HepG2 (cell line): ENCODE measurements around the gene GIMAP8. TPM values are rescaled to one million over a fixed set of nuclear protein-coding genes. Genes with fewer than 3 reads are reported as not detected.
A peak's percentile ranks its signal among the peaks of the same experiment; 100 is the strongest.

Experiments used
- CHD4 ChIP-seq: fragments of 200-600 bp; sonication (generic); IDR thresholded peaks from 2 replicates; pipeline ENCODE4 v1.7.0; 2017; ENCODE audit warnings: mild to moderate bottlenecking, low read length, borderline replicate concordance
- ERF ChIP-seq: IDR thresholded peaks from 2 replicates; pipeline ENCODE4 v1.6.1; 2018; ENCODE audit warnings: missing biosample characterization, missing genetic modification reagents
- FOXK2 ChIP-seq: fragments of 450-650 bp; IDR thresholded peaks from 2 replicates; pipeline ENCODE4 v1.6.1; 2016
- FOXO1 ChIP-seq: sonication (generic); formaldehyde crosslinking; IDR thresholded peaks from 2 replicates; pipeline ENCODE4 v1.4.0; 2020; ENCODE audit warnings: missing genetic modification reagents
- ISL2 ChIP-seq: sonication (generic); formaldehyde crosslinking; IDR thresholded peaks from 2 replicates; pipeline ENCODE4 v1.5.0; 2020; ENCODE audit warnings: missing genetic modification reagents
- KAT8 ChIP-seq: IDR thresholded peaks from 2 replicates; pipeline ENCODE4 v1.6.1; 2016; ENCODE audit warnings: missing genetic modification reagents, missing compliant biosample characterization
- KDM2A ChIP-seq: sonication (generic); formaldehyde crosslinking; IDR thresholded peaks from 2 replicates; pipeline ENCODE4 v1.4.0; 2020; ENCODE audit warnings: low read depth, missing genetic modification reagents, borderline replicate concordance
- KDM3A ChIP-seq: IDR thresholded peaks from 2 replicates; pipeline ENCODE4 v1.6.1; 2018; ENCODE audit warnings: low read depth, missing compliant biosample characterization
- KDM6A ChIP-seq: IDR thresholded peaks from 2 replicates; pipeline ENCODE4 v1.6.1; 2016; ENCODE audit warnings: low read depth
- MED8 ChIP-seq: sonication (generic); formaldehyde crosslinking; IDR thresholded peaks from 2 replicates; pipeline ENCODE4 v1.8.1; 2023; ENCODE audit warnings: mild to moderate bottlenecking, missing genetic modification reagents; ENCODE audit not compliant: insufficient replicate concordance
- MIXL1 ChIP-seq: IDR thresholded peaks from 2 replicates; pipeline ENCODE4 v1.6.1; 2016
- MXD4 ChIP-seq: IDR thresholded peaks from 2 replicates; pipeline ENCODE4 v1.6.1; 2016; ENCODE audit warnings: mild to moderate bottlenecking, missing biosample characterization, missing genetic modification reagents
- SKI ChIP-seq: fragments of 450-650 bp; IDR thresholded peaks from one replicate; pipeline ENCODE4 v1.6.1; 2018; ENCODE audit warnings: mild to moderate bottlenecking; ENCODE audit not compliant: partially characterized antibody
- TBX2 ChIP-seq: sonication (generic); formaldehyde crosslinking; IDR thresholded peaks from 2 replicates; pipeline ENCODE4 v1.5.0; 2020; ENCODE audit warnings: missing genetic modification reagents, mild to moderate bottlenecking, borderline replicate concordance
- TCF7 ChIP-seq: sonication (generic); IDR thresholded peaks from 2 replicates; pipeline ENCODE4 v1.6.1; 2016; ENCODE audit warnings: antibody characterized with exemption, low read depth
- TCF7L2 ChIP-seq: IDR thresholded peaks from 2 replicates; pipeline ENCODE4 v1.6.1; 2011; ENCODE audit warnings: mild to moderate bottlenecking, low read depth, low read length, moderate library complexity
- ZKSCAN8 ChIP-seq: IDR thresholded peaks from 2 replicates; pipeline ENCODE4 v1.6.1; 2016; ENCODE audit warnings: borderline replicate concordance, missing genetic modification reagents, missing compliant biosample characterization
- ZNF513 ChIP-seq: sonication (generic); formaldehyde crosslinking; conservative IDR thresholded peaks from 2 replicates; pipeline ENCODE4 v1.5.0; 2020; ENCODE audit warnings: missing genetic modification reagents
- ZNF749 ChIP-seq: sonication (generic); formaldehyde crosslinking; IDR thresholded peaks from 2 replicates; pipeline ENCODE4 v1.8.0; 2022; ENCODE audit warnings: mild to moderate bottlenecking, missing genetic modification reagents, moderate library complexity, borderline replicate concordance
- ZNF782 ChIP-seq: sonication (generic); formaldehyde crosslinking; IDR thresholded peaks from 2 replicates; pipeline ENCODE4 v1.4.0; 2020; ENCODE audit warnings: missing genetic modification reagents, mild to moderate bottlenecking, borderline replicate concordance
- polyA plus RNA-seq, 8 experiments: library from polyadenylated mRNA; depleted of rRNA in 3 of 8; stranded (reverse) in 7 of 8; unstranded in 1 of 8; fragments of >200 nt; fragmentation: Illumina TruSeq in 4 of 8; extraction: Trizol in 4 of 8; gene quantifications; 2 replicates each; pipeline versions ENCODE4 v1.2.1 to v1.2.3, GENCODE V29; 2011 to 2016; ENCODE audit warnings: low read depth in 4 of 8, missing spikeins in 1 of 8, mixed read lengths in 1 of 8; ENCODE audit not compliant: insufficient read depth in 1 of 8
- total RNA-seq, 5 experiments: library from RNA; depleted of rRNA; stranded (reverse); fragments of >200 nt; fragmentation: Illumina TruSeq; extraction: Trizol; gene quantifications; 2 replicates each; pipeline ENCODE4 v1.2.3, GENCODE V29; 2016; ENCODE audit warnings: low read depth in 1 of 5
- TF ChIP-seq, protein P1 (sequence below): sonication (generic); formaldehyde crosslinking; IDR thresholded peaks from 2 replicates; pipeline ENCODE4 v1.5.0; 2020; ENCODE audit warnings: mild to moderate bottlenecking, missing genetic modification reagents, moderate library complexity
- TF ChIP-seq, protein P2 (sequence below): IDR thresholded peaks from 2 replicates; pipeline ENCODE4 v1.6.1; 2012; ENCODE audit warnings: low read depth, low read length, improper control_type of control experiment
- TF ChIP-seq, protein P3 (sequence below): sonication (generic); formaldehyde crosslinking; IDR thresholded peaks from 2 replicates; pipeline ENCODE4 v1.5.1; 2020; ENCODE audit warnings: mild to moderate bottlenecking, moderate library complexity, missing genetic modification reagents
- TF ChIP-seq, protein P4 (sequence below): IDR thresholded peaks from 2 replicates; pipeline ENCODE4 v1.6.1; 2012; ENCODE audit warnings: inconsistent platforms

Gene GIMAP8
- total and polyA plus RNA-seq, 2 of the 13 experiments (the other 11 are each of a cell fraction or from before 2014, with no cell fraction given) = not detected

DNA sequence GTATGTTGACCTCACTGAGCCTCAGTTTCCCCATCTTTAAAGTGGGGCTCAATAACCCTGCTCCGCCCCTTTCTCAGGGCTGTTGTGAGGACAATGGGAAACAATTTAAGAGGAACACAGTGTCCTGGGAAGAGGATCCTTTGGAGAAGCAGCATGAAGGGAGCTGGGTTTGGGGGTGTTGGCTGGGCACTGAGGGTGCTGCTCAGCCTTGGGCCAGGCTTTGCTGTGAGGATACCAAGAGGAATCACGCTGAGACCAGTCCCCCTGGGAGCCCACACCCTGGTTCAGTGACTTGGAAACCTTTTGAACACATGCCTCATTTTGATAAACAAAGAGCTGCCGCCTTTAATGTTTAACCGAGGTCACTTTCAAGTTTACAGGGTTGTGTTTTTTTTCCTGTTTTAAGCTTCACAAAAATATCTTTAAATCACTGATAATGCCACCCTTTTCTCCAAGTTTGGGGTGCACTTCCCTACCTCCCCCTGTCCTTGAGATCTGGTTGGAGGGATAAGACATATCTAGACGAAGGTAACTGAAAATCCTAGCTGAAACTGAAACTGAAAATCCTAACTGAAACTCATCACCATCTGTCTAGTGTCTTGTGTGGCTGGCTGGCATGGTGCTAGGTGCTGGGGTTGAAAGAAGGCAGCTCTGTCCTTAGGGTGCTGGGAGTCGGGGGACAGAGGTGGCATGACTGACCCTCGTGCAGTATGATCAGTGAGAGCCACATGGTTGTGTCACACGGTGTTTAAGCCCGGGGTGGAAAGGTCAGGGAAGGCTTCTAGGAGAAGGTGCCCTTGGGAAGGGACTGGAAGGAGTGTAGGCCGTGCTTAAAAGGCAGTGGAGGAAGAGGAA lies 43.6 kb upstream of the GIMAP8 start (continued):
- TF ChIP-seq ZNF749 (CRISPR knock-in tag) (0 out of 2 replicates have a peak, but pooled peaks have one; percentile 53), MXD4 (CRISPR knock-in tag) (0 out of 2 replicates have a peak, but pooled peaks have one; percentile 24), KDM3A (CRISPR knock-in tag) (0 out of 2 replicates have a peak, but pooled peaks have one; percentile 42), MED8 (CRISPR knock-in tag) (no peak), ZNF513 (CRISPR knock-in tag) (no peak), FOXK2 (peak; percentile 48; the same call in 1 of the 2 replicates), ISL2 (CRISPR knock-in tag) (peak; percentile 80), CHD4 (peak; percentile 80; the same call in 1 of the 2 replicates), KAT8 (peak; percentile 21; the same call in 1 of the 2 replicates), KDM2A (CRISPR knock-in tag) (no peak), TCF7L2 (peak; percentile 88), TBX2 (CRISPR knock-in tag) (peak; percentile 41), ERF (CRISPR knock-in tag) (peak; percentile 37; the same call in 1 of the 2 replicates), KDM6A (0 out of 2 replicates have a peak, but pooled peaks have one; percentile 28), TCF7 (peak; percentile 90), FOXO1 (CRISPR knock-in tag) (peak; percentile 35; the same call in 1 of the 2 replicates), SKI (peak; percentile 79), ZKSCAN8 (no peak), MIXL1 (0 out of 2 replicates have a peak, but pooled peaks have one; percentile 18), ZNF782 (CRISPR knock-in tag) (no peak)
- TF ChIP-seq, protein P1, sequence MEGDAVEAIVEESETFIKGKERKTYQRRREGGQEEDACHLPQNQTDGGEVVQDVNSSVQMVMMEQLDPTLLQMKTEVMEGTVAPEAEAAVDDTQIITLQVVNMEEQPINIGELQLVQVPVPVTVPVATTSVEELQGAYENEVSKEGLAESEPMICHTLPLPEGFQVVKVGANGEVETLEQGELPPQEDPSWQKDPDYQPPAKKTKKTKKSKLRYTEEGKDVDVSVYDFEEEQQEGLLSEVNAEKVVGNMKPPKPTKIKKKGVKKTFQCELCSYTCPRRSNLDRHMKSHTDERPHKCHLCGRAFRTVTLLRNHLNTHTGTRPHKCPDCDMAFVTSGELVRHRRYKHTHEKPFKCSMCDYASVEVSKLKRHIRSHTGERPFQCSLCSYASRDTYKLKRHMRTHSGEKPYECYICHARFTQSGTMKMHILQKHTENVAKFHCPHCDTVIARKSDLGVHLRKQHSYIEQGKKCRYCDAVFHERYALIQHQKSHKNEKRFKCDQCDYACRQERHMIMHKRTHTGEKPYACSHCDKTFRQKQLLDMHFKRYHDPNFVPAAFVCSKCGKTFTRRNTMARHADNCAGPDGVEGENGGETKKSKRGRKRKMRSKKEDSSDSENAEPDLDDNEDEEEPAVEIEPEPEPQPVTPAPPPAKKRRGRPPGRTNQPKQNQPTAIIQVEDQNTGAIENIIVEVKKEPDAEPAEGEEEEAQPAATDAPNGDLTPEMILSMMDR (CRISPR knock-in tag) = no peak
- TF ChIP-seq, protein P2, sequence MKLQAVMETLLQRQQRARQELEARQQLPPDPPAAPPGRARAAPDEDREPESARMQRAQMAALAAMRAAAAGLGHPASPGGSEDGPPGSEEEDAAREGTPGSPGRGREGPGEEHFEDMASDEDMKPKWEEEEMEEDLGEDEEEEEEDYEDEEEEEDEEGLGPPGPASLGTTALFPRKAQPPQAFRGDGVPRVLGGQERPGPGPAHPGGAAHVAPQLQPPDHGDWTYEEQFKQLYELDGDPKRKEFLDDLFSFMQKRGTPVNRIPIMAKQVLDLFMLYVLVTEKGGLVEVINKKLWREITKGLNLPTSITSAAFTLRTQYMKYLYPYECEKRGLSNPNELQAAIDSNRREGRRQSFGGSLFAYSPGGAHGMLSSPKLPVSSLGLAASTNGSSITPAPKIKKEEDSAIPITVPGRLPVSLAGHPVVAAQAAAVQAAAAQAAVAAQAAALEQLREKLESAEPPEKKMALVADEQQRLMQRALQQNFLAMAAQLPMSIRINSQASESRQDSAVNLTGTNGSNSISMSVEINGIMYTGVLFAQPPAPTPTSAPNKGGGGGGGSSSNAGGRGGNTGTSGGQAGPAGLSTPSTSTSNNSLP = no peak
- TF ChIP-seq, protein P3, sequence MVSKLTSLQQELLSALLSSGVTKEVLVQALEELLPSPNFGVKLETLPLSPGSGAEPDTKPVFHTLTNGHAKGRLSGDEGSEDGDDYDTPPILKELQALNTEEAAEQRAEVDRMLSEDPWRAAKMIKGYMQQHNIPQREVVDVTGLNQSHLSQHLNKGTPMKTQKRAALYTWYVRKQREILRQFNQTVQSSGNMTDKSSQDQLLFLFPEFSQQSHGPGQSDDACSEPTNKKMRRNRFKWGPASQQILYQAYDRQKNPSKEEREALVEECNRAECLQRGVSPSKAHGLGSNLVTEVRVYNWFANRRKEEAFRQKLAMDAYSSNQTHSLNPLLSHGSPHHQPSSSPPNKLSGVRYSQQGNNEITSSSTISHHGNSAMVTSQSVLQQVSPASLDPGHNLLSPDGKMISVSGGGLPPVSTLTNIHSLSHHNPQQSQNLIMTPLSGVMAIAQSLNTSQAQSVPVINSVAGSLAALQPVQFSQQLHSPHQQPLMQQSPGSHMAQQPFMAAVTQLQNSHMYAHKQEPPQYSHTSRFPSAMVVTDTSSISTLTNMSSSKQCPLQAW = peak; percentile 19; the same call in 1 of the 2 replicates
- TF ChIP-seq, protein P4, sequence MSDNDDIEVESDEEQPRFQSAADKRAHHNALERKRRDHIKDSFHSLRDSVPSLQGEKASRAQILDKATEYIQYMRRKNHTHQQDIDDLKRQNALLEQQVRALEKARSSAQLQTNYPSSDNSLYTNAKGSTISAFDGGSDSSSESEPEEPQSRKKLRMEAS = peak; percentile 68
